ENCODE data around the gene ANTXR2.

Gene ANTXR2

GRCh38 chr4:80085081-80085480 is 12.1 kb upstream of the ANTXR2 start:
- DNase-seq (ENCODE audit: low read depth in 2 of 2), result no peak
- no peak overlapping the region for H3K4me3 ChIP-seq (replicated peaks in 1 of 2; ENCODE audit: low read depth in 2 of 2, low read length in 2 of 2)
- TF ChIP-seq, protein P1, sequence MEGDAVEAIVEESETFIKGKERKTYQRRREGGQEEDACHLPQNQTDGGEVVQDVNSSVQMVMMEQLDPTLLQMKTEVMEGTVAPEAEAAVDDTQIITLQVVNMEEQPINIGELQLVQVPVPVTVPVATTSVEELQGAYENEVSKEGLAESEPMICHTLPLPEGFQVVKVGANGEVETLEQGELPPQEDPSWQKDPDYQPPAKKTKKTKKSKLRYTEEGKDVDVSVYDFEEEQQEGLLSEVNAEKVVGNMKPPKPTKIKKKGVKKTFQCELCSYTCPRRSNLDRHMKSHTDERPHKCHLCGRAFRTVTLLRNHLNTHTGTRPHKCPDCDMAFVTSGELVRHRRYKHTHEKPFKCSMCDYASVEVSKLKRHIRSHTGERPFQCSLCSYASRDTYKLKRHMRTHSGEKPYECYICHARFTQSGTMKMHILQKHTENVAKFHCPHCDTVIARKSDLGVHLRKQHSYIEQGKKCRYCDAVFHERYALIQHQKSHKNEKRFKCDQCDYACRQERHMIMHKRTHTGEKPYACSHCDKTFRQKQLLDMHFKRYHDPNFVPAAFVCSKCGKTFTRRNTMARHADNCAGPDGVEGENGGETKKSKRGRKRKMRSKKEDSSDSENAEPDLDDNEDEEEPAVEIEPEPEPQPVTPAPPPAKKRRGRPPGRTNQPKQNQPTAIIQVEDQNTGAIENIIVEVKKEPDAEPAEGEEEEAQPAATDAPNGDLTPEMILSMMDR (IDR thresholded peaks at IDR 0.05; ENCODE audit: low read depth, low read length), result no peak

DNA sequence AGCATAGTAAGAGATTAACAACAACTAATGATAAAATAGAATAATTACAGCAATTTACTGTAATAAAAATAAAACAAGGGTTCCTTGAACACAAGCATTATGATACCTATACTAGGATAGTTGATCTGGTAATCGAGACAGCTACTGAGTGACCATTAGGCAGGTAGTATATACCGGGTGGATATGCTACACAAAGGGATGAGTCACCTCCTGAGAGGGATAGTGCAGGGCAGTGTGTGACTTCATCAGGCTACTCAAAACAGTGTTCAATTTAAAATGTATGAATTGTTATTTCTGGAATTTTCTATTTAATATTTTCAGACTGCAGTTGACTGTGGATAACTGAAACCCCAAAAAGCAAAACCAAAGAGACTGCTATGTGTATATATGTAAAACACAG is 9.7 kb upstream of the ANTXR2 start:
- DNase-seq (ENCODE audit: low read depth in 2 of 2), result peak in 1 of 2 donors; percentile 39
- H3K4me3 ChIP-seq (replicated peaks in 1 of 2; ENCODE audit: low read depth in 2 of 2, low read length in 2 of 2), result no peak overlapping the region
- TF ChIP-seq, protein P1 (IDR thresholded peaks at IDR 0.05; ENCODE audit: low read depth, low read length), result no peak

GRCh38 chr4:80081566-80081965 is 8.5 kb upstream of the ANTXR2 start:
- no peak overlapping the region for H3K4me3 ChIP-seq (replicated peaks in 1 of 2; ENCODE audit: low read depth in 2 of 2, low read length in 2 of 2)
- DNase-seq (ENCODE audit: low read depth in 2 of 2), result no peak
- TF ChIP-seq, protein P1 (IDR thresholded peaks at IDR 0.05; ENCODE audit: low read depth, low read length), result no peak

DNA sequence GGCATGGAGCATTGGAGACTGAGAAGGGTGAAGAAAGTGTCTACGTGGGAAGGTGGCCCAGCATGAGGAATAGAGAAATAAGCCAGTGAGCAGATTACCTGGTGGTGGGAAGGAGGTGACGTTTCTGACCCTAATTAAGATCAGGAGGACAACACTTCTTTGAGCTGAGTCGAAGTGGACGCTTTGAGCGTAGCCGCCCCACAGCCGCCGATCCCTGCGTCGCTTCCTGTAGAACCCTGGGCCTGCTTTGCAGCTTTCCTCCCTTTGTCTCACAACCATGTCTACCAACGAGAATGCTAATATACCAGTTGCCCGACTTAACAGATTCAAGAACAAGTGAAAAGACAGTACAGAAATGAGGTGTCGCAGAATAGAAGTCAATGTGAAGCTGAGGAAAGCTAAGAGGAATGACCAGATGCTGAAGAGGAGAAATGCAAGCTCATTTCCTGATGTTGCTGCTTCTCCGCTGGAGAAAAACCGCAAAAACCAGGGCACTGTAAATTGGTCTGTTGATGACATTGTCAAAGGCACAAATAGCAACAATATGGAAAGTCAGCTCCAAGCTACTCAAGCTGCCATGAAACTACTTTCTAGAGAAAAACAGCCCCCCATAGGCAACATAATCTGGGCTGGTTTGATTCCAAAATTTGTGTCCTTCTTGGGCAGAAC is 6.4 kb upstream of the ANTXR2 start:
- TF ChIP-seq, protein P1 (IDR thresholded peaks at IDR 0.05; ENCODE audit: low read depth, low read length), result no peak
- no peak overlapping the region for H3K4me3 ChIP-seq (replicated peaks in 1 of 2; ENCODE audit: low read depth in 2 of 2, low read length in 2 of 2)
- no peak for DNase-seq (ENCODE audit: low read depth in 2 of 2)

GRCh38 chr4:80078346-80079092 is 5.5 kb upstream of the ANTXR2 start:
- H3K4me3 ChIP-seq (replicated peaks in 1 of 2; ENCODE audit: low read depth in 2 of 2, low read length in 2 of 2), result no peak overlapping the region
- DNase-seq (ENCODE audit: low read depth in 2 of 2), result no peak
- TF ChIP-seq, protein P1 (IDR thresholded peaks at IDR 0.05; ENCODE audit: low read depth, low read length), result no peak

- no peak overlapping the region for H3K4me3 ChIP-seq (replicated peaks in 1 of 2; ENCODE audit: low read depth in 2 of 2, low read length in 2 of 2)
- TF ChIP-seq, protein P1 (IDR thresholded peaks at IDR 0.05; ENCODE audit: low read depth, low read length), result no peak
- peak in 1 of 2 donors; percentile 75 for DNase-seq (ENCODE audit: low read depth in 2 of 2)
Observed at GRCh38 chr4:80077639-80078038, 4.6 kb upstream of the ANTXR2 start.

All from cardiac fibroblast (primary cell).